Suprapubic skin (tissue), 4 donors: ENCODE results near the gene SLC25A6.

Experiments
- EP300 ChIP-seq: sonication (generic); formaldehyde crosslinking; IDR thresholded peaks from one replicate; pipeline ENCODE4 v1.6.1; 2017; ENCODE audit warnings: antibody characterized with exemption
- POLR2A ChIP-seq, 2 donors: fragments of 450-650 bp; IDR thresholded peaks; one replicate each; pipeline ENCODE4 v1.6.1; 2017; ENCODE audit warnings: antibody characterized with exemption in 2 of 2, mild to moderate bottlenecking in 2 of 2, moderate library complexity in 2 of 2
- POLR2AphosphoS5 ChIP-seq, 3 donors: sonication (generic); formaldehyde crosslinking; IDR thresholded peaks; one replicate each; pipeline ENCODE4 v1.6.1; 2017; ENCODE audit warnings: antibody characterized with exemption in 3 of 3
- TF ChIP-seq, protein P1 (sequence below), 2 donors: fragments of 200-600 bp in 1 of 2; fragments of 450-650 bp in 1 of 2; sonication (generic) in 1 of 2; IDR thresholded peaks; one replicate each; pipeline ENCODE4 v1.5.1; 2016 to 2019; ENCODE audit warnings: antibody characterized with exemption in 2 of 2, mild to moderate bottlenecking in 1 of 2, moderate library complexity in 1 of 2

DNA sequence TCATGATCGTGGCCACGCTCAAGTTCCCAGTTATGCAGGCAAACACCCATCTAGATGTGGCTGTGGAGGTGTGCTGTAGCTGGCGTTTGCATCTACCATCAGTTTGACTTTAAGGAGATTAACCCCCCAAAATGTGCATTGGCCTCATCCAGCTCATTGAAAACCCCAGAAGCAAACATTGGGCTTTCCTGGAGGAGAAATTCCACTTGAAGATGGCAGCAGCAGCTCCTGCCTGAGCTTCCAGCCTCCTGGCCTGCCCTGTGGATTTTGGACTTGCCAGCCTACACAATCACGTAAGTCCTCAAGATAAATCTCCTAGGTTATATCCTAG is 30.2 kb upstream of the SLC25A6 start:
- TF ChIP-seq POLR2A (IDR thresholded peaks at IDR 0.05) (no peak), POLR2AphosphoS5 (IDR thresholded peaks at IDR 0.05) (no peak), EP300 (no peak)
- TF ChIP-seq, protein P1, sequence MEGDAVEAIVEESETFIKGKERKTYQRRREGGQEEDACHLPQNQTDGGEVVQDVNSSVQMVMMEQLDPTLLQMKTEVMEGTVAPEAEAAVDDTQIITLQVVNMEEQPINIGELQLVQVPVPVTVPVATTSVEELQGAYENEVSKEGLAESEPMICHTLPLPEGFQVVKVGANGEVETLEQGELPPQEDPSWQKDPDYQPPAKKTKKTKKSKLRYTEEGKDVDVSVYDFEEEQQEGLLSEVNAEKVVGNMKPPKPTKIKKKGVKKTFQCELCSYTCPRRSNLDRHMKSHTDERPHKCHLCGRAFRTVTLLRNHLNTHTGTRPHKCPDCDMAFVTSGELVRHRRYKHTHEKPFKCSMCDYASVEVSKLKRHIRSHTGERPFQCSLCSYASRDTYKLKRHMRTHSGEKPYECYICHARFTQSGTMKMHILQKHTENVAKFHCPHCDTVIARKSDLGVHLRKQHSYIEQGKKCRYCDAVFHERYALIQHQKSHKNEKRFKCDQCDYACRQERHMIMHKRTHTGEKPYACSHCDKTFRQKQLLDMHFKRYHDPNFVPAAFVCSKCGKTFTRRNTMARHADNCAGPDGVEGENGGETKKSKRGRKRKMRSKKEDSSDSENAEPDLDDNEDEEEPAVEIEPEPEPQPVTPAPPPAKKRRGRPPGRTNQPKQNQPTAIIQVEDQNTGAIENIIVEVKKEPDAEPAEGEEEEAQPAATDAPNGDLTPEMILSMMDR (IDR thresholded peaks at IDR 0.05) = no peak
